RWPE2 (cell line): ENCODE measurements around the gene SLC25A26.

Experiments used
- ATAC-seq: fragments of 200-7000 bp; cut with Tn5 transposase; 3 replicates; pipeline ENCODE4 v1.9.1; 2021; ENCODE audit warnings: low read depth
- DNase-seq: peaks from one replicate; pipeline ENCODE4 v3.0.0-alpha.2; 2020; ENCODE audit warnings: low spot score
- H3K27ac ChIP-seq: fragments of 450-650 bp; 2 replicates; pipeline ENCODE4 v1.5.1; 2017; ENCODE audit warnings: mild to moderate bottlenecking; ENCODE audit not compliant: poor library complexity, severe bottlenecking
- H3K27me3 ChIP-seq: fragments of 250-450 bp; sonication (Bioruptor Pico); 2 replicates; pipeline ENCODE4 v1.5.1; 2021; ENCODE audit warnings: mild to moderate bottlenecking, moderate library complexity; ENCODE audit not compliant: insufficient read depth, poor library complexity, severe bottlenecking
- H3K36me3 ChIP-seq: fragments of 250-450 bp; sonication (Bioruptor Pico); 2 replicates; pipeline ENCODE4 v1.5.1; 2020; ENCODE audit warnings: low read depth, mild to moderate bottlenecking, moderate library complexity
- H3K4me1 ChIP-seq: fragments of 250-450 bp; sonication (Bioruptor Pico); 2 replicates; pipeline ENCODE4 v1.5.1; 2021; ENCODE audit warnings: mild to moderate bottlenecking, moderate library complexity; ENCODE audit not compliant: insufficient read depth, poor library complexity, severe bottlenecking
- H3K4me3 ChIP-seq: fragments of 250-450 bp; sonication (Bioruptor Pico); 2 replicates; pipeline ENCODE4 v1.5.1; 2021; ENCODE audit warnings: mild to moderate bottlenecking, moderate library complexity; ENCODE audit not compliant: severe bottlenecking
- H3K9me3 ChIP-seq: fragments of 250-450 bp; sonication (Bioruptor Pico); 2 replicates; pipeline ENCODE4 v1.5.1; 2021; ENCODE audit warnings: mild to moderate bottlenecking, moderate library complexity; ENCODE audit not compliant: severe bottlenecking
- CTCF ChIP-seq: fragments of 450-650 bp; IDR thresholded peaks from one replicate; pipeline ENCODE4 v1.5.1; 2017; ENCODE audit warnings: mild to moderate bottlenecking, moderate library complexity; ENCODE audit not compliant: poor library complexity, severe bottlenecking

SLC25A26 gene

GRCh38 chr3:66411474-66411873, 190.7 kb downstream of the SLC25A26 start:
- ATAC-seq, result no peak
- Histone ChIP-seq H3K27me3 (no peaks in the 10 kb centered on the region), H3K27ac (no peak overlapping the region), H3K36me3 (no peaks in the 10 kb centered on the region), H3K4me3 (no peak overlapping the region), H3K9me3 (no peaks in the 10 kb centered on the region), H3K4me1 (no peaks in the 10 kb centered on the region)
- TF ChIP-seq CTCF, result no peak
- DNase-seq, result no peak

- no peak overlapping the region for H3K4me3 ChIP-seq
- H3K36me3 ChIP-seq, result no peaks in the 10 kb centered on the region
- H3K27ac ChIP-seq, result no peak overlapping the region
These were observed 191.4 kb downstream of the SLC25A26 start for GRCh38 chr3:66411961-66412887.

GRCh38 chr3:66413151-66413751, 192.4 kb downstream of the SLC25A26 start:
- H3K4me3 ChIP-seq, result no peak overlapping the region
- no peak for ATAC-seq
- H3K4me1 ChIP-seq, result no peaks in the 10 kb centered on the region
- no peak for TF ChIP-seq CTCF
- no peaks in the 10 kb centered on the region for H3K27me3 ChIP-seq
- no peaks in the 10 kb centered on the region for H3K36me3 ChIP-seq
- no peak for DNase-seq
- H3K27ac ChIP-seq, result no peak overlapping the region
- no peaks in the 10 kb centered on the region for H3K9me3 ChIP-seq

More at GRCh38 chr3:66411961-66412887, 191.4 kb downstream of the SLC25A26 start:
- ATAC-seq (no peak), DNase-seq (no peak)
- Histone ChIP-seq H3K27me3 (no peaks in the 10 kb centered on the region), H3K4me1 (no peaks in the 10 kb centered on the region), H3K9me3 (no peaks in the 10 kb centered on the region)
- no peak for TF ChIP-seq CTCF

- Histone ChIP-seq H3K4me3 (no peak overlapping the region), H3K27me3 (no peaks in the 10 kb centered on the region), H3K27ac (no peak overlapping the region), H3K36me3 (no peaks in the 10 kb centered on the region), H3K9me3 (no peaks in the 10 kb centered on the region), H3K4me1 (no peaks in the 10 kb centered on the region)
- ATAC-seq, result no peak
- no peak for TF ChIP-seq CTCF
- no peak for DNase-seq
These were observed 194.0 kb downstream of the SLC25A26 start for GRCh38 chr3:66414846-66415245.

- no peak overlapping the region for H3K4me3 ChIP-seq
- no peaks in the 10 kb centered on the region for H3K27me3 ChIP-seq
- no peak for TF ChIP-seq CTCF
- no peak overlapping the region for H3K27ac ChIP-seq
- no peaks in the 10 kb centered on the region for H3K9me3 ChIP-seq
- DNase-seq (no peak), ATAC-seq (no peak)
- no peaks in the 10 kb centered on the region for H3K36me3 ChIP-seq
- no peaks in the 10 kb centered on the region for H3K4me1 ChIP-seq
These were observed 195.1 kb downstream of the SLC25A26 start for GRCh38 chr3:66415867-66416428.
